SK-N-MC (cell line): ENCODE results near the gene LIF.

Experiments
- EZH2 ChIP-seq: fragments of 200-600 bp; sonication (generic); IDR thresholded peaks from one replicate; pipeline ENCODE4 v1.6.1; 2017; ENCODE audit warnings: antibody characterized with exemption
- POLR2AphosphoS5 ChIP-seq: IDR thresholded peaks from 2 replicates; pipeline ENCODE4 v1.6.1; 2012; ENCODE audit warnings: mild to moderate bottlenecking, low read depth, low read length, borderline replicate concordance

GRCh38 chr22:30260276-30260675 lies 13.7 kb upstream of the LIF start:
- TF ChIP-seq EZH2 (no peak), POLR2AphosphoS5 (no peak)
